ENCODE results near the gene C8B.

Gene C8B

GRCh38 chr1:56894014-56894413, 71.8 kb downstream of the C8B start:
- DNase-seq = no peak

DNA sequence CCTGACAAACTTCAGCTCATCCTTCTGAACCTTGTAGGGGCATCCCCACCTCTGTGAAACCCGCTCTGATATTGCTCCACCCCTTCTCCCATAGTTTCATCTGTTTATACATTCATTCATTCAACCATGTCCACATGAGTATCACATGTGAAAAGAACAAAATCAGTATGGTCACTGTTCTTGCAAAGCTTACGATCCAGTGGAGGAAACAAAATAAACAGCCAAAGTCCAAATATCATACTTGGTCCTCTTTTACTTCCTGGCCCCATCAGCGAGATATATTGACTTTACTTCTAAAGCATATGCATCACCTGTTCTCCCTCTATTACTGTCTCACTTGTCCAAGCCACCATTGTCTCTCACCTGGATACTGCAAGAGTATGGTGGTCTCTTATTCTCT, 75.6 kb downstream of the C8B start:
- no peak for DNase-seq

GRCh38 chr1:56881417-56881816, 84.4 kb downstream of the C8B start:
- no peak for DNase-seq

DNA sequence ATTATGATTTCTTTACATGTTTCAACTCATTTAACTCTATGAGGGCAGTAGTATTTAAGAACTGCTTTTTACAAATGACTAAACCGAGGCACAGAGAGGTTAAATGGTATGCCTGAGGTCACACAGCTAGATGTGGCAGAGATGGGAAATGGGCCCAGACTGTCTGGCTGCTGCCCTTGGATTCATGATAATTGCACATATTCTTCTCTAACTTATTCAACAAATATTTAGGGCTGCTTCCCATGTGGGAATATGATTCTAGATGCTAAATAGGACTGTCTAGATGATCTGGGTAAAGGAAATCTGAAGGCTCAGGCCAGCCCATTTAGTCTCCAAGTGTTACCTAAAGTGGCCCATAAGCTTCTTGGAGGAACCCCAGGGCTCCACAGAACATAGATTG, 85.0 kb downstream of the C8B start:
- no peak for DNase-seq
